Naive thymus-derived CD4-positive, alpha-beta T cell (primary cell): ENCODE data around the gene RABL2A. TPM values are rescaled to one million over a fixed set of nuclear protein-coding genes. Genes with fewer than 3 reads are reported as not detected.
A peak's percentile ranks its signal among the peaks of the same experiment; 100 is the strongest.
"Not testable (repeated sequence)": the region's sequence is repeated elsewhere in the genome, so short reads cannot be mapped to it uniquely, and the experiment has no call there.

ENCODE experiments used
- ATAC-seq: fragments of 150-1000 bp; cut with Tn5 transposase; 2 replicates; pipeline ENCODE4 v1.10.0; 2021; ENCODE audit warnings: mild to moderate bottlenecking, moderate library complexity
- CTCF ChIA-PET: fragments of 350-600 bp; sonication (Branson Sonifier 250); formaldehyde crosslinking; loops from one replicate; lab custom pipeline; 2021; ENCODE audit warnings: antibody characterized with exemption; lab: Charles Lee
- POLR2A ChIA-PET: fragments of 350-600 bp; sonication (Branson Sonifier 250); formaldehyde crosslinking; loops from one replicate; lab custom pipeline; 2021; ENCODE audit warnings: antibody characterized with exemption, inconsistent platforms; lab: Charles Lee
- DNase-seq, 9 donors: peaks; one replicate each; pipeline versions ENCODE4 v3.0.0 to v3.0.0-alpha.2; 2020 to 2022; ENCODE audit warnings: mixed read lengths in 1 of 9
- H3K27ac ChIP-seq: one replicate; pipeline ENCODE4 v1.7.0; 2013; ENCODE audit warnings: mild to moderate bottlenecking, low read depth, low read length, moderate library complexity
- H3K27me3 ChIP-seq, 2 donors: one replicate each; pipeline ENCODE4 v1.7.0; 2013; ENCODE audit warnings: low read length in 2 of 2, mild to moderate bottlenecking in 2 of 2, moderate library complexity in 2 of 2; ENCODE audit not compliant: control insufficient read depth in 2 of 2, insufficient read depth in 2 of 2
- H3K36me3 ChIP-seq, 3 experiments: 1 replicate in 2 of 3; 2 replicates in 1 of 3; pipeline ENCODE4 v1.7.0; 2013; ENCODE audit warnings: low read length in 3 of 3, mild to moderate bottlenecking in 3 of 3, moderate library complexity in 1 of 3; ENCODE audit not compliant: insufficient read depth in 3 of 3, control insufficient read depth in 2 of 3
- H3K4me1 ChIP-seq, 2 donors: one replicate each; pipeline ENCODE4 v1.7.0; 2013; ENCODE audit warnings: low read length in 2 of 2, mild to moderate bottlenecking in 2 of 2, moderate library complexity in 1 of 2; ENCODE audit not compliant: control insufficient read depth in 2 of 2, insufficient read depth in 2 of 2
- H3K4me3 ChIP-seq: 2 replicates; pipeline ENCODE4 v1.7.0; 2013; ENCODE audit warnings: mild to moderate bottlenecking, low read length
- H3K9me3 ChIP-seq, 3 experiments: 1 replicate in 2 of 3; 2 replicates in 1 of 3; pipeline ENCODE4 v1.7.0; 2013; ENCODE audit warnings: low read length in 3 of 3; ENCODE audit not compliant: control insufficient read depth in 2 of 3
- H3K27ac Mint-ChIP-seq, 9 donors: one replicate each; pipeline ENCODE4 v1.8.0; 2020 to 2022; ENCODE audit warnings: mixed read lengths in 9 of 9, mild to moderate bottlenecking in 8 of 9, moderate library complexity in 5 of 9, inconsistent platforms in 2 of 9
- H3K27me3 Mint-ChIP-seq, 5 donors: one replicate each; pipeline ENCODE4 v1.8.0; 2021 to 2022; ENCODE audit warnings: mixed read lengths in 5 of 5, mild to moderate bottlenecking in 1 of 5
- H3K36me3 Mint-ChIP-seq, 5 donors: one replicate each; pipeline ENCODE4 v1.8.0; 2020 to 2022; ENCODE audit warnings: mixed read lengths in 5 of 5, mild to moderate bottlenecking in 3 of 5, inconsistent platforms in 1 of 5
- H3K4me1 Mint-ChIP-seq, 7 donors: one replicate each; pipeline ENCODE4 v1.8.0; 2020 to 2022; ENCODE audit warnings: mixed read lengths in 7 of 7, mild to moderate bottlenecking in 3 of 7, inconsistent platforms in 1 of 7
- H3K4me3 Mint-ChIP-seq, 10 donors: one replicate each; pipeline ENCODE4 v1.8.0; 2020 to 2022; ENCODE audit warnings: mild to moderate bottlenecking in 10 of 10, mixed read lengths in 10 of 10, moderate library complexity in 6 of 10, inconsistent platforms in 2 of 10
- H3K9me3 Mint-ChIP-seq, 11 donors: one replicate each; pipeline ENCODE4 v1.8.0; 2020 to 2022; ENCODE audit warnings: mixed read lengths in 11 of 11, mild to moderate bottlenecking in 4 of 11, inconsistent platforms in 1 of 11, moderate library complexity in 1 of 11
- intact Hi-C, 2 donors: fragments of 100-400 bp; cut with micrococcal nuclease; formaldehyde crosslinking; loops; one replicate each; pipeline ENCODE4 v1.15.1; 2023
- polyA plus RNA-seq, 2 donors: library from polyadenylated mRNA; unstranded; fragments of 300-500 nt; fragmentation: Illumina TruSeq; gene quantifications; one replicate each; pipeline ENCODE4 v1.2.3, GENCODE V29; 2021
- total RNA-seq, 6 experiments: library from RNA in 5 of 6; stranded (reverse) in 5 of 6; gene quantifications; 1 replicate in 5 of 6; 2 replicates in 1 of 6; pipeline ENCODE4 v1.2.3 and lab custom pipeline; 2021 to 2026

RABL2A gene
- total and polyA plus RNA-seq, 7 experiments from 2014 or later: 14.8 to 57.9 (median 25.7) TPM

DNA sequence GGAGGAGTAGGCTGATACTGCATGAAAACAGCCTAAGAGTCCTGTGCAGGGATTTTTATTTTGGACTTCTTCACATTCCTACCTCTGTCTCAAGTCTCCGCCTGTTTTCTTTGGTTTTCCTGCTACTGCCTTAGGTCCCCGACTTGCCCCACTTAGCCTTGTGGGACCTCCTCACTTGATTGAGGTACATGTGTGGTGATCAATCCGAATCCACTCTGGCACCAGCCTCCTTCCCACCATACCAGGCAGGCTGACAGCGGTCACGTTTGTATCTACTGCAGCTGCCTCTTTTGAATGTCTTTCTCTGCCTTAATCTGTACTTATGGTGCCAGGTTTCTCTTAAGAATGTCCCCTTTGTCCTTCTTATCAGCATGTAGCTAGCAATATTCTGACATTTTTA, 22.4 kb upstream of the RABL2A start:
- H3K36me3 ChIP-seq, H3K36me3 Mint-ChIP-seq, H3K27me3 ChIP-seq, H3K9me3 ChIP-seq, H3K27me3 Mint-ChIP-seq, H3K4me1 ChIP-seq, ATAC-seq, H3K4me1 Mint-ChIP-seq, H3K4me3 ChIP-seq, DNase-seq, H3K9me3 Mint-ChIP-seq: not testable (repeated sequence)
- intact Hi-C loops: loop anchor here (10.0 kb wide), 4 partner anchors 50 to 290 kb away; partner anchors contain the start of genes ACTR3 (in 1 of the 2) and SLC35F5 (in 1 of the 2)
- POLR2A ChIA-PET: interaction anchor here (0.6 kb wide), 1 partner anchor 113 kb away, joined by 4 read pairs; no protein-coding TSS in a partner anchor
- CTCF ChIA-PET: interaction anchor here (0.7 to 1.6 kb wide), 7 partner anchors 18 to 129 kb away, joined by 3 to 9 read pairs (median 3); no protein-coding TSS in a partner anchor
- Mint-ChIP-seq H3K27ac (peak overlapping the region in 8 of 9 donors; percentile 91 to 97 (median 94)), H3K4me3 (peak overlapping the region in 7 of 10 donors; percentile 89 to 93 (median 91))
- peak overlapping the region; percentile 41 for H3K27ac ChIP-seq

DNA sequence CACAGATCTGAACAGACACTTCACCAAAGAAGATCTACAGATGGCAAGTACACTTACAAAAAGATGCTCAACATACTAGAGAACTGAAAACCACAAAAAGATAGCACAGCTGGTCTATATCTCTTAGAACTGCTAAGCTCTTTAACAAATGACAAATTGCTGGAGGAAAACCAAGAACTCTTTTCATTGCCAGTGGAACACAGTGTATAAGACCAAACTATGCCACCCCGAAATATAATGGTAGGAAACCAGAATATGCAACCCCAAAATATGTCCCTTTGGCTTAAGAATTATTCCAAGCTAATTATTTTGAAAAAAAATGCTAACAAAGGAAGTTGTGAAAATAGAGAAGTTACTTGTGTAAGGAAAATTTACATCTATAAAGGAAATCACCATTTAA, 21.0 kb upstream of the RABL2A start:
- H3K27me3 ChIP-seq, H3K27ac ChIP-seq, H3K27ac Mint-ChIP-seq, H3K4me3 Mint-ChIP-seq, H3K36me3 Mint-ChIP-seq, H3K9me3 Mint-ChIP-seq, H3K4me1 Mint-ChIP-seq, CTCF ChIA-PET, H3K9me3 ChIP-seq, H3K36me3 ChIP-seq, DNase-seq, H3K27me3 Mint-ChIP-seq, POLR2A ChIA-PET, ATAC-seq, H3K4me1 ChIP-seq, H3K4me3 ChIP-seq: not testable (repeated sequence)
- intact Hi-C loops: loop anchor here (10.0 kb wide), 4 partner anchors 51 to 289 kb away; partner anchors contain the start of genes ACTR3 (in 1 of the 2) and SLC35F5 (in 1 of the 2)

DNA sequence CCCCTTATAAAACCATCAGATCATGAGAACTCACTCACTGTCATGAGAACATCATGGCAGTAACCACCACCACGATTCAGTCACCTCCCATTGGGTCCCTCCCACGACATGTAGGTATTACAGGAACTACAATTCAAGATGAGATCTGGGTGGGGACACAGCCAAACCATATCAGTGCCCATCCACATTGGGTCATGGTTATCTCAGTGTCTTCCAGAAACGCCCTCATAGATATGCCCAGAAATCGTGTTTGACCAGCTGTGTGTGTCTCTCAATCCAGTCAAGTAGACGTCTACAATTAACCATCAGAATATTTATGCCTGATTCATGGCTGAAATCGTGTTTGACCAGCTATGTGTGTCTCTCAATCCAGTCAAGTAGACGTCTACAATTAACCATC, 17.2 kb upstream of the RABL2A start:
- H3K27ac Mint-ChIP-seq, H3K36me3 ChIP-seq, H3K27me3 Mint-ChIP-seq, H3K27me3 ChIP-seq, CTCF ChIA-PET, H3K36me3 Mint-ChIP-seq, H3K4me3 ChIP-seq, H3K9me3 Mint-ChIP-seq, H3K4me1 Mint-ChIP-seq, H3K4me1 ChIP-seq, H3K4me3 Mint-ChIP-seq, H3K9me3 ChIP-seq, H3K27ac ChIP-seq, POLR2A ChIA-PET, DNase-seq, ATAC-seq: not testable (repeated sequence)
- intact Hi-C loops: loop anchor here (10.0 kb wide), 4 partner anchors 55 to 285 kb away; partner anchors contain the start of genes ACTR3 (in 1 of the 2) and SLC35F5 (in 1 of the 2)

DNA sequence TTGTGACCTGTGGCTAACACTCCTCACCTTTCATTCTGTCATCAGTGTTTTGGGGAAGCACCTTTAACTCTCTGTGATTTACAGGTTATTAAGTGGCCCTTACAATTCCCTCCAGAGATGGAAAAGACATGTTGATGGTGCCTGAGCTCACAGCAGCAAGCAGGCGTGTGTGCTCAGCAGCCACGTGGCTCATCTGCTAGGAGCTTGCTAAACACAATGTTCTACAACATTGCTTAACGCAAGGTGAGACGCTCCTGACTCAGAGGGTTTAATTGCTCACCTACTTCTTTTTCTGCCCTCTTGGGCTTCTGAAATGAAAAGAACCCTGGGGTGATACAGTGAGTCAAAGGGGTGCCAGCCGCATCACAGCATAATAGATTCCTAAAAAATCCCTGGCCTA, 6.1 kb upstream of the RABL2A start:
- H3K27ac Mint-ChIP-seq, H3K27me3 ChIP-seq, DNase-seq, H3K9me3 ChIP-seq, ATAC-seq, H3K4me1 Mint-ChIP-seq, CTCF ChIA-PET, H3K4me3 ChIP-seq, H3K4me1 ChIP-seq, H3K9me3 Mint-ChIP-seq, intact Hi-C loops, POLR2A ChIA-PET, H3K36me3 ChIP-seq, H3K27me3 Mint-ChIP-seq, H3K27ac ChIP-seq, H3K36me3 Mint-ChIP-seq, H3K4me3 Mint-ChIP-seq: not testable (repeated sequence)

DNA sequence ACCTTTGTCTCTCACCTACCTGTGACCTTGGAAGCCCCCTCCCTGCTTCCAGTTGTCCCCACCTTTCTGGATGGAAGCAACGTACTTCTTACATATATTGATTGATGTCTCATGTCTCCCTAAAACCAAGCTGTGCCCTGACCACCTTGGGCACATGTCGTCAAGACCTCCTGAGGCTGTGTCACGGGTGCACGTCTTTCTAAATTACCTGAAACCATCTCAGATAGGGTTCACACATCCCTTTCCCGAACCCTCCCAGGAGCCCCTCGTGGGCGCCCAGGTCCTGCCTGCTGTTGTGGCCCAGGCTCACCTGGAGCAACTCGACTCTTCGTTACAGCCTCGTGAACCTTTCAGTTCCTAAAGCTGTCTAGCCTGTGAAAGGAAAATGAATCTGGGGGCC, 1.2 kb upstream of the RABL2A start:
- ATAC-seq, H3K4me1 ChIP-seq, H3K27ac Mint-ChIP-seq, POLR2A ChIA-PET, DNase-seq, CTCF ChIA-PET, intact Hi-C loops, H3K27ac ChIP-seq, H3K4me3 ChIP-seq, H3K9me3 ChIP-seq, H3K36me3 Mint-ChIP-seq, H3K27me3 Mint-ChIP-seq, H3K36me3 ChIP-seq, H3K9me3 Mint-ChIP-seq, H3K27me3 ChIP-seq: not testable (repeated sequence)
- peak overlapping the region in 1 of 10 donors; percentile 83 for H3K4me3 Mint-ChIP-seq
- peaks cover 0 to 14% (median 11%) of the 10 kb centered on the region in 7 donors for H3K4me1 Mint-ChIP-seq

DNA sequence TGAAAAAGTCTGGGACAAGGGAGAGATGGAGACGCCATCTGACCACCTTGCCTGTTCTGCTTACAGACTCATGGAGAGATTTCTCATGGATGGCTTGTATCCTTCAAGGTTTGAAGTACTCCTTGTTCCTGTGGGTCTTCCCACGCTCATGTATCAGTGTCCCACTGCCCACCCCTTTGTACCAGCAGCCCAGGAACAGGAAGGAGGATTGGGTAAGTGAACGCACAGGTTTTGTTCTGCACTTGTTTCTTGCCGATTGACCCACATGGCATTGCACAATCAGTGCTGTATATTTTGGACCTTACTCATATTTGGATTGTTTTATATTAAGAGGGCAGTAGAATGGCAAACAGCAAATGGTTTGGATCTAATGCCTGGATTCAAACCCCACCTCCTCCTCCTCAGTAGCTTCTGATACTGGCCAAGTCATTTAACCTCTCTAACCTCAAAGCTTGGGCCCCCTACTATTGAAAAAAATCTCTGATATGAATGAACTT, 5.8 kb downstream of the RABL2A start:
- H3K27ac ChIP-seq, H3K9me3 Mint-ChIP-seq, intact Hi-C loops, H3K9me3 ChIP-seq, H3K27me3 ChIP-seq, H3K4me1 Mint-ChIP-seq, H3K36me3 ChIP-seq, ATAC-seq, DNase-seq, H3K4me3 ChIP-seq, H3K4me3 Mint-ChIP-seq, CTCF ChIA-PET, H3K4me1 ChIP-seq, POLR2A ChIA-PET, H3K27me3 Mint-ChIP-seq: not testable (repeated sequence)
- Mint-ChIP-seq H3K27ac (peak overlapping the region in 1 of 9 donors; percentile 49), H3K36me3 (peaks cover 0 to 15% (median 0%) of the 10 kb centered on the region in 5 donors)

DNA sequence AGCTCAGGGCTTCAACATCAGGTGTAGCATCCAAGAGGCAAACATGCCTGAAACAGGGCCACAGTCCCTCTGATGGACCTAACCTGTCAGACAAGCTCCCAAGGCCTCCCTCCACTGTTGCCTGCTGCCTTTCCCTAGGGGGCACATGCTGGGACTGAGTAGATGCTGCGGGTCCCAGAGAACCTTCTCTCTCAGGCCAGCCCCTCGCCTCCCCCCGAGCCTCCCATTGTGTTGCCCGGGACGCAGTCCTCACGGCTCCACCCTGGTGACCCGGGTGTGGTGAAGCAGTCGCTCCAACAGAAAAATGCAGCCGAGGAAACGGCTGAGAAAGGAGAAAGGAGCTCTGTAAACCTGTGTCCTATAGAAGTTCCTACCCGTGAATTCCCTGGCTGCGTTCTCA, 8.3 kb downstream of the RABL2A start:
- H3K4me1 Mint-ChIP-seq, H3K27ac Mint-ChIP-seq, CTCF ChIA-PET, H3K9me3 ChIP-seq, H3K9me3 Mint-ChIP-seq, H3K4me1 ChIP-seq, H3K27me3 Mint-ChIP-seq, H3K27ac ChIP-seq, ATAC-seq, H3K4me3 Mint-ChIP-seq, intact Hi-C loops, DNase-seq, POLR2A ChIA-PET, H3K4me3 ChIP-seq, H3K36me3 ChIP-seq, H3K27me3 ChIP-seq: not testable (repeated sequence)
- peaks cover 0 to 11% (median 0%) of the 10 kb centered on the region in 5 donors for H3K36me3 Mint-ChIP-seq
